ENCODE results near the gene ABCD3.

DNA sequence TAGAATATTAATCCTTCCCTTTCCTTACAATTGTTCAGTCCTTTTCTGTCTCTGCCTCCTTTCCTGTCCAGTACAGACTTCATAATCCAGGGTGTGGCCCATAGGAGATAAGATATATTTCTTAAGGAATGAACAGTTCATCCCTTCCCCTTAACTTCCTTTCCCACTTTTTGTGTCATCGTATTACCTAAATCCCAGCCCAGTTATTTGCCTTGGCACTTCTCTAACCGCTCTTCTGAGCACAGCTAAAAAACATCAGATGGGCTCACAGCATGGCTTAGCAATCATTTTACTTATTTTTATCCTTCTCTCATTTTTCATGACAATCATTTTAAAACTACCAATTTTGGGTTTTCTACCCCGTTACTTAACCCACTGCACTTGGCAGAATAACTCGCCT lies 83.7 kb downstream of the ABCD3 start:
- TF ChIP-seq, protein P1, sequence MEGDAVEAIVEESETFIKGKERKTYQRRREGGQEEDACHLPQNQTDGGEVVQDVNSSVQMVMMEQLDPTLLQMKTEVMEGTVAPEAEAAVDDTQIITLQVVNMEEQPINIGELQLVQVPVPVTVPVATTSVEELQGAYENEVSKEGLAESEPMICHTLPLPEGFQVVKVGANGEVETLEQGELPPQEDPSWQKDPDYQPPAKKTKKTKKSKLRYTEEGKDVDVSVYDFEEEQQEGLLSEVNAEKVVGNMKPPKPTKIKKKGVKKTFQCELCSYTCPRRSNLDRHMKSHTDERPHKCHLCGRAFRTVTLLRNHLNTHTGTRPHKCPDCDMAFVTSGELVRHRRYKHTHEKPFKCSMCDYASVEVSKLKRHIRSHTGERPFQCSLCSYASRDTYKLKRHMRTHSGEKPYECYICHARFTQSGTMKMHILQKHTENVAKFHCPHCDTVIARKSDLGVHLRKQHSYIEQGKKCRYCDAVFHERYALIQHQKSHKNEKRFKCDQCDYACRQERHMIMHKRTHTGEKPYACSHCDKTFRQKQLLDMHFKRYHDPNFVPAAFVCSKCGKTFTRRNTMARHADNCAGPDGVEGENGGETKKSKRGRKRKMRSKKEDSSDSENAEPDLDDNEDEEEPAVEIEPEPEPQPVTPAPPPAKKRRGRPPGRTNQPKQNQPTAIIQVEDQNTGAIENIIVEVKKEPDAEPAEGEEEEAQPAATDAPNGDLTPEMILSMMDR (IDR thresholded peaks at IDR 0.05) = no peak
- no peak for TF ChIP-seq POLR2A (IDR thresholded peaks at IDR 0.05)

Data from lower leg skin (tissue), 3 donors.